HepG2 (cell line): ENCODE results near the gene S100A4. TPM values are rescaled to one million over a fixed set of nuclear protein-coding genes. Genes with fewer than 3 reads are reported as not detected.

Experiments
- ATAC-seq: fragments of 200-7000 bp; cut with Tn5 transposase; 3 replicates; pipeline ENCODE4 v1.9.1; 2020; ENCODE audit warnings: mild to moderate bottlenecking, moderate library complexity
- BruUV-seq: library from RNA; stranded (reverse); fragments of 400-500 nt; replicated peaks from 2 replicates; lab custom pipeline; 2021; lab: Mats Ljungman, UMichigan
- CTCF ChIA-PET: fragments of 300-600 bp; formaldehyde crosslinking; extraction: SDS; loops from one replicate; lab custom pipeline; 2021; ENCODE audit warnings: low total read pairs, inconsistent platforms, low intra/inter-chr PET ratio; lab: Yijun Ruan, JAX
- POLR2A ChIA-PET: fragments of 350-600 bp; sonication (Branson Sonifier 250); formaldehyde crosslinking; loops from one replicate; lab custom pipeline; 2020; ENCODE audit warnings: antibody characterized with exemption, inconsistent platforms; lab: Yijun Ruan, JAX
- DNase-seq: peaks from one replicate; pipeline ENCODE4 v3.0.0-alpha.2; 2015; ENCODE audit warnings: low spot score
- FAIRE-seq: peaks from 3 replicates; lab custom pipeline; 2011; peaks lifted over from hg19 to GRCh38; lab: Jason Lieb, UNC
- H2AFZ ChIP-seq: one replicate; pipeline ENCODE4 v1.6.1; 2011; ENCODE audit warnings: low read length, inconsistent platforms
- H3K27ac ChIP-seq: fragments of 300-600 bp; 3 replicates; pipeline ENCODE4 v1.8.0; 2011; ENCODE audit warnings: mixed run types, mild to moderate bottlenecking, mixed read lengths, low read length, inconsistent platforms; ENCODE audit not compliant: insufficient read depth; ENCODE audit errors: extremely low read length
- H3K27me3 ChIP-seq, 2 experiments: fragments of 200-600 bp in 1 of 2; 2 replicates in 1 of 2; 3 replicates in 1 of 2; pipeline versions ENCODE4 v1.6.0 to v1.8.0; 2011; ENCODE audit warnings: low read length in 2 of 2, mild to moderate bottlenecking in 2 of 2, moderate library complexity in 2 of 2, inconsistent platforms in 1 of 2; ENCODE audit not compliant: insufficient read depth in 2 of 2, control insufficient read depth in 1 of 2
- H3K36me3 ChIP-seq, 2 experiments: fragments of 200-600 bp in 1 of 2; replicated peaks in 1 of 2; 2 replicates in 1 of 2; 3 replicates in 1 of 2; pipeline versions ENCODE4 v1.5.1 to v1.8.0; 2011; ENCODE audit warnings: low read length in 2 of 2, inconsistent platforms in 1 of 2; ENCODE audit not compliant: insufficient read depth in 2 of 2, control insufficient read depth in 1 of 2
- H3K4me1 ChIP-seq: 2 replicates; pipeline ENCODE4 v1.5.1; 2012; ENCODE audit warnings: low read length, inconsistent platforms; ENCODE audit not compliant: insufficient read depth
- H3K4me2 ChIP-seq: 2 replicates; pipeline ENCODE4 v1.6.0; 2011; ENCODE audit warnings: low read depth, low read length, inconsistent platforms
- H3K4me3 ChIP-seq, 3 experiments: fragments of 200-600 bp in 1 of 3; sonication (generic), shearing (Covaris generic) in 1 of 3; replicated peaks in 1 of 3; 2 replicates each; pipeline ENCODE4 v1.5.1; 2011 to 2016; ENCODE audit warnings: low read length in 3 of 3, inconsistent platforms in 2 of 3, low read depth in 2 of 3, mild to moderate bottlenecking in 2 of 3, control low read depth in 1 of 3, mixed read lengths in 1 of 3; ENCODE audit not compliant: insufficient read depth in 1 of 3
- H3K79me2 ChIP-seq: one replicate; pipeline ENCODE4 v1.6.1; 2011; ENCODE audit warnings: low read length, inconsistent platforms; ENCODE audit not compliant: insufficient read depth
- H3K9ac ChIP-seq: 2 replicates; pipeline ENCODE4 v1.6.0; 2011; ENCODE audit warnings: mild to moderate bottlenecking, low read depth, low read length, inconsistent platforms; ENCODE audit not compliant: insufficient read depth
- H3K9me3 ChIP-seq: 2 replicates; pipeline ENCODE4 v1.5.1; 2012; ENCODE audit warnings: mild to moderate bottlenecking, low read length
- H4K20me1 ChIP-seq: 2 replicates; pipeline ENCODE4 v1.6.0; 2011; ENCODE audit warnings: inconsistent platforms, mild to moderate bottlenecking, low read length, moderate library complexity; ENCODE audit not compliant: insufficient read depth
- ATAD3A ChIP-seq: sonication (generic); formaldehyde crosslinking; IDR thresholded peaks from 2 replicates; pipeline ENCODE4 v1.4.0; 2020; ENCODE audit warnings: missing genetic modification reagents
- DMAP1 ChIP-seq: IDR thresholded peaks from 2 replicates; pipeline ENCODE4 v1.6.1; 2016
- ELF3 ChIP-seq: IDR thresholded peaks from 2 replicates; pipeline ENCODE4 v1.6.1; 2016; ENCODE audit warnings: missing genetic modification reagents, missing compliant biosample characterization
- HIVEP1 ChIP-seq: sonication (generic); formaldehyde crosslinking; IDR thresholded peaks from 2 replicates; pipeline ENCODE4 v1.4.0; 2020; ENCODE audit warnings: mild to moderate bottlenecking, missing genetic modification reagents
- MYNN ChIP-seq: sonication (generic); formaldehyde crosslinking; IDR thresholded peaks from 2 replicates; pipeline ENCODE4 v1.4.0; 2020; ENCODE audit warnings: mild to moderate bottlenecking, low read depth, missing genetic modification reagents
- NONO ChIP-seq, 2 experiments: fragments of 450-650 bp in 1 of 2; sonication (generic) in 1 of 2; formaldehyde crosslinking in 1 of 2; IDR thresholded peaks in 1 of 2; conservative IDR thresholded peaks in 1 of 2; 2 replicates each; pipeline versions ENCODE4 v1.6.1 to v1.8.0; 2017 to 2022; ENCODE audit warnings: mild to moderate bottlenecking in 1 of 2, missing genetic modification reagents in 1 of 2, moderate library complexity in 1 of 2
- SOX6 ChIP-seq, 2 experiments: fragments of 450-650 bp in 1 of 2; sonication (generic) in 1 of 2; formaldehyde crosslinking in 1 of 2; IDR thresholded peaks; 2 replicates each; pipeline versions ENCODE4 v1.4.0 to v1.6.1; 2017 to 2020; ENCODE audit warnings: antibody characterized with exemption in 1 of 2, mild to moderate bottlenecking in 1 of 2, missing genetic modification reagents in 1 of 2
- TOPORS ChIP-seq: sonication (generic); formaldehyde crosslinking; IDR thresholded peaks from 2 replicates; pipeline ENCODE4 v1.8.0; 2023; ENCODE audit warnings: mild to moderate bottlenecking, missing genetic modification reagents
- ZC3H13 ChIP-seq: sonication (generic); formaldehyde crosslinking; IDR thresholded peaks from 2 replicates; pipeline ENCODE4 v1.8.1; 2023; ENCODE audit warnings: mild to moderate bottlenecking, missing genetic modification reagents, moderate library complexity
- ZIK1 ChIP-seq: sonication (generic); formaldehyde crosslinking; IDR thresholded peaks from 2 replicates; pipeline ENCODE4 v1.5.0; 2020; ENCODE audit warnings: mild to moderate bottlenecking, low read depth, missing genetic modification reagents, borderline replicate concordance
- in situ Hi-C: cut with HindIII; loops from 2 replicates; pipeline ENCODE4 v1.10.0; 2017; ENCODE audit warnings: low pct_unique_long_range_greater_than_20kb; ENCODE audit not compliant: extremely low pct_ligation_motif_present
- intact Hi-C: fragments of 100-400 bp; cut with micrococcal nuclease; formaldehyde crosslinking; loops from one replicate; pipeline ENCODE4 v1.10.0; 2022; ENCODE audit not compliant: unreplicated experiment
- polyA plus RNA-seq, 8 experiments: library from polyadenylated mRNA; depleted of rRNA in 3 of 8; stranded (reverse) in 7 of 8; unstranded in 1 of 8; fragments of >200 nt; fragmentation: Illumina TruSeq in 4 of 8; extraction: Trizol in 4 of 8; gene quantifications; 2 replicates each; pipeline versions ENCODE4 v1.2.1 to v1.2.3, GENCODE V29; 2011 to 2016; ENCODE audit warnings: low read depth in 4 of 8, missing spikeins in 1 of 8, mixed read lengths in 1 of 8; ENCODE audit not compliant: insufficient read depth in 1 of 8
- total RNA-seq, 5 experiments: library from RNA; depleted of rRNA; stranded (reverse); fragments of >200 nt; fragmentation: Illumina TruSeq; extraction: Trizol; gene quantifications; 2 replicates each; pipeline ENCODE4 v1.2.3, GENCODE V29; 2016; ENCODE audit warnings: low read depth in 1 of 5
- TF ChIP-seq, protein P1 (sequence below): sonication (generic); formaldehyde crosslinking; IDR thresholded peaks from 2 replicates; pipeline ENCODE4 v1.4.0; 2020; ENCODE audit warnings: mild to moderate bottlenecking, missing genetic modification reagents

The S100A4 gene
- total and polyA plus RNA-seq, 2 of the 13 experiments (the other 11 are each of a cell fraction or from before 2014, with no cell fraction given): 12.9 to 20.2 TPM

DNA sequence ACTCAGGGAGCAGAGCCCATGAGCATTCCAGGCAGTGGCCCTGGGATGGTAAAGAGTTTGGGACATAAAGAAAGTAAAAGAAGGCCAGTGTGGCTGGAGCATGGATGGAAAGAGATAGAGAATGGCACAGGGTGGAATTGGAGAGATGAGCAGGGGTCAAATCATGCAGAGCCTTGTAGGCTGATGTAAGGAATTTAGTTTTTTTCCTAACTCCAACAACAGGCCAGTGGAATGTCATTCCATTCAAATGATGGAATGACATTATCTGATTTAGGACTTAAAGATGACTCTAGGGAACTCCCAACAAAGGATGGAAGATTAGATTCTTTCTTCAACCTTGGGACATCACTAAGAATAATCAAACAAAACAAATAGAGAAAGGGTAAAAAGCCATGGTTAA is 32.9 kb upstream of the S100A4 start:
- no peak overlapping the region for H3K4me2 ChIP-seq
- no peaks in the 10 kb centered on the region; a peak in 1 of 5 replicates for H3K27me3 ChIP-seq
- FAIRE-seq (no peak), ATAC-seq (no peak), DNase-seq (no peak)
- H3K36me3 ChIP-seq: no peaks in the 10 kb centered on the region
- no peak overlapping the region for H3K9ac ChIP-seq
- no peaks in the 10 kb centered on the region for H3K9me3 ChIP-seq
- in situ Hi-C loops: no loop called here
- no peaks in the 10 kb centered on the region for H3K79me2 ChIP-seq
- H3K4me1 ChIP-seq: peaks cover 4% of the 10 kb centered on the region; the same call in 1 of the 2 replicates
- H3K27ac ChIP-seq: no peak overlapping the region
- H3K4me3 ChIP-seq: no peak overlapping the region
- no peak for TF ChIP-seq ZC3H13
- no peak for TF ChIP-seq HIVEP1 (CRISPR knock-in tag)
- TF ChIP-seq ATAD3A (CRISPR knock-in tag): no peak
- no peak for TF ChIP-seq ZIK1 (CRISPR knock-in tag)
- no peak for TF ChIP-seq DMAP1 (CRISPR knock-in tag)
- TF ChIP-seq MYNN (CRISPR knock-in tag): no peak
- no peak for TF ChIP-seq NONO (IDR thresholded peaks at IDR 0.05)
- no peak for TF ChIP-seq NONO (CRISPR knock-in tag; conservative IDR thresholded peaks at IDR 0.05)
- no peak for TF ChIP-seq SOX6 (IDR thresholded peaks at IDR 0.05)
- no peak for TF ChIP-seq SOX6 (CRISPR knock-in tag; IDR thresholded peaks at IDR 0.05)
- TF ChIP-seq TOPORS (CRISPR knock-in tag): no peak
- TF ChIP-seq, protein P1, sequence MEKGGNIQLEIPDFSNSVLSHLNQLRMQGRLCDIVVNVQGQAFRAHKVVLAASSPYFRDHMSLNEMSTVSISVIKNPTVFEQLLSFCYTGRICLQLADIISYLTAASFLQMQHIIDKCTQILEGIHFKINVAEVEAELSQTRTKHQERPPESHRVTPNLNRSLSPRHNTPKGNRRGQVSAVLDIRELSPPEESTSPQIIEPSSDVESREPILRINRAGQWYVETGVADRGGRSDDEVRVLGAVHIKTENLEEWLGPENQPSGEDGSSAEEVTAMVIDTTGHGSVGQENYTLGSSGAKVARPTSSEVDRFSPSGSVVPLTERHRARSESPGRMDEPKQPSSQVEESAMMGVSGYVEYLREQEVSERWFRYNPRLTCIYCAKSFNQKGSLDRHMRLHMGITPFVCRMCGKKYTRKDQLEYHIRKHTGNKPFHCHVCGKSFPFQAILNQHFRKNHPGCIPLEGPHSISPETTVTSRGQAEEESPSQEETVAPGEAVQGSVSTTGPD (CRISPR knock-in tag): no peak
- TF ChIP-seq ELF3 (CRISPR knock-in tag): no peak
- ChIA-PET CTCF (no interaction called here), POLR2A (interaction anchor here (1.4 to 1.5 kb wide), 2 partner anchors 10 to 59 kb away, joined by 3 read pairs; no protein-coding TSS in a partner anchor)
- intact Hi-C loops: no loop called here
- BruUV-seq: no TSS peak
- H2AFZ ChIP-seq: no peak overlapping the region
- H4K20me1 ChIP-seq: no peaks in the 10 kb centered on the region
